ENCODE results near the gene ADCY1.

The ADCY1 gene

GRCh38 chr7:45593121-45593541, 19.0 kb downstream of the ADCY1 start:
- DNase-seq (ENCODE audit: low spot score), result no peak

GRCh38 chr7:45593877-45594276, 19.7 kb downstream of the ADCY1 start:
- DNase-seq (ENCODE audit: low spot score), result no peak

GRCh38 chr7:45594745-45595535, 20.8 kb downstream of the ADCY1 start:
- no peak for DNase-seq (ENCODE audit: low spot score)

GRCh38 chr7:45595809-45596664, 21.9 kb downstream of the ADCY1 start:
- no peak for DNase-seq (ENCODE audit: low spot score)

GRCh38 chr7:45596665-45597095, 22.5 kb downstream of the ADCY1 start:
- DNase-seq (ENCODE audit: low spot score), result no peak

- no peak for DNase-seq (ENCODE audit: low spot score)
Observed at GRCh38 chr7:45597286-45597984, 23.3 kb downstream of the ADCY1 start.

- no peak for DNase-seq (ENCODE audit: low spot score)
Observed at GRCh38 chr7:45598886-45599520, 24.8 kb downstream of the ADCY1 start.

- no peak for DNase-seq (ENCODE audit: low spot score)
Observed at GRCh38 chr7:45599851-45600706, 25.9 kb downstream of the ADCY1 start.

- no peak for DNase-seq (ENCODE audit: low spot score)
Observed at GRCh38 chr7:45601094-45601493, 26.9 kb downstream of the ADCY1 start.

GRCh38 chr7:45601816-45602540, 27.8 kb downstream of the ADCY1 start:
- no peak for DNase-seq (ENCODE audit: low spot score)

GRCh38 chr7:45606050-45606449, 31.9 kb downstream of the ADCY1 start:
- no peak for DNase-seq (ENCODE audit: low spot score)

- no peak for DNase-seq (ENCODE audit: low spot score)
Observed at GRCh38 chr7:45606931-45607330, 32.8 kb downstream of the ADCY1 start.

- DNase-seq (ENCODE audit: low spot score), result no peak
Observed at GRCh38 chr7:45609180-45609579, 35.0 kb downstream of the ADCY1 start.

- DNase-seq (ENCODE audit: low spot score), result no peak
Observed at GRCh38 chr7:45610019-45610418, 35.9 kb downstream of the ADCY1 start.

GRCh38 chr7:45610660-45611299, 36.6 kb downstream of the ADCY1 start:
- DNase-seq (ENCODE audit: low spot score), result no peak

- DNase-seq (ENCODE audit: low spot score), result no peak
Observed at GRCh38 chr7:45617166-45617565, 43.0 kb downstream of the ADCY1 start.

- no peak for DNase-seq (ENCODE audit: low spot score)
Observed at GRCh38 chr7:45622058-45622457, 47.9 kb downstream of the ADCY1 start.

GRCh38 chr7:45623157-45623556, 49.0 kb downstream of the ADCY1 start:
- DNase-seq (ENCODE audit: low spot score), result no peak

GRCh38 chr7:45623740-45624391, 49.7 kb downstream of the ADCY1 start:
- DNase-seq (ENCODE audit: low spot score), result no peak
